Neural progenitor cell (in vitro differentiated cells): ENCODE measurements around the gene SERPINB6.

Experiments
- CTCF ChIP-seq: fragments of 200-600 bp; sonication (generic); IDR thresholded peaks from 2 replicates; pipeline ENCODE4 v1.5.1; 2017; ENCODE audit warnings: antibody characterized with exemption, mild to moderate bottlenecking
- EZH2 ChIP-seq: fragments of 200-600 bp; sonication (generic); IDR thresholded peaks from 2 replicates; pipeline ENCODE4 v1.6.1; 2017; ENCODE audit warnings: antibody characterized with exemption, mild to moderate bottlenecking, moderate library complexity

- TF ChIP-seq CTCF (no peak), EZH2 (no peak)
Observed at GRCh38 chr6:2999618-3000557, 28.5 kb upstream of the SERPINB6 start, which contains the start of gene NQO2.
